ENCODE data around the gene RBPJL. TPM values are rescaled to one million over a fixed set of nuclear protein-coding genes. Genes with fewer than 3 reads are reported as not detected.

Gene RBPJL
- total and polyA plus RNA-seq, 2 of the 13 experiments (the other 11 are each of a cell fraction or from before 2014, with no cell fraction given), result not detected

DNA sequence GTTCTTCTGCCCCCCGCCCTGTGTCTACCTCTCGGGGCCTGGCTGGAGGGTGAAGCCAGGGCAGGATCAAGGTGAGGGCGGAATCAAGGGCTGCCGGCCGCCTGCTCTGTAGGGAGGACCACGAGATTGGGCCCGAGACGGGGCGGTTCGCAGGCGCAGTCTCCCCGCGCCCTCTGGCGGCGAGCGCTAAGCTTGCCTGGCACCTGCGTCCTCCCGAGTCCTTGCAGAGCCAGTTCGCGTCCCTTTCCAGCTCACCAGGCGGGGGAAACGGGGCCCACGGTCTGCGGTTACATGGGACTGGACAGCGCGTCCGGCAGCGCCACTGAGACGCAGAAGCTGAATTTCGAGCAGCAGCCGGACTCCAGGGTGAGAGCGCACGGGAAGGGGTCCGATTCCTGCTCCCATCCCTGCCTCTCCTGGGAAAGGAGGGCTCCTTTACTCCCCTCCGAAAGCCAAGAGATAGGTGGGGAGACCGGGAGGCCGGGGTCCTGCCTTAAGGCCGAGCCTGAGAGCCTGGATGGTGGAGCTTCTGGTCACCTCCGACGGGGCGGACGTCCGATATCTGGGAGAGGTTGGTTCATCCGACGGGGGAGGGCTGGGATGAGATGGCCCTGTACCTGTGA is 5.1 kb downstream of the RBPJL start (continued):
- TF ChIP-seq, protein P1, sequence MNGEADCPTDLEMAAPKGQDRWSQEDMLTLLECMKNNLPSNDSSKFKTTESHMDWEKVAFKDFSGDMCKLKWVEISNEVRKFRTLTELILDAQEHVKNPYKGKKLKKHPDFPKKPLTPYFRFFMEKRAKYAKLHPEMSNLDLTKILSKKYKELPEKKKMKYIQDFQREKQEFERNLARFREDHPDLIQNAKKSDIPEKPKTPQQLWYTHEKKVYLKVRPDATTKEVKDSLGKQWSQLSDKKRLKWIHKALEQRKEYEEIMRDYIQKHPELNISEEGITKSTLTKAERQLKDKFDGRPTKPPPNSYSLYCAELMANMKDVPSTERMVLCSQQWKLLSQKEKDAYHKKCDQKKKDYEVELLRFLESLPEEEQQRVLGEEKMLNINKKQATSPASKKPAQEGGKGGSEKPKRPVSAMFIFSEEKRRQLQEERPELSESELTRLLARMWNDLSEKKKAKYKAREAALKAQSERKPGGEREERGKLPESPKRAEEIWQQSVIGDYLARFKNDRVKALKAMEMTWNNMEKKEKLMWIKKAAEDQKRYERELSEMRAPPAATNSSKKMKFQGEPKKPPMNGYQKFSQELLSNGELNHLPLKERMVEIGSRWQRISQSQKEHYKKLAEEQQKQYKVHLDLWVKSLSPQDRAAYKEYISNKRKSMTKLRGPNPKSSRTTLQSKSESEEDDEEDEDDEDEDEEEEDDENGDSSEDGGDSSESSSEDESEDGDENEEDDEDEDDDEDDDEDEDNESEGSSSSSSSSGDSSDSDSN (CRISPR knock-in tag; IDR thresholded peaks at IDR 0.05), result peak; percentile 32; the same call in 1 of the 2 replicates
- TF ChIP-seq NFKB2 (CRISPR knock-in tag; IDR thresholded peaks at IDR 0.05; ENCODE audit: borderline replicate concordance) (peak; percentile 41; the same call in 1 of the 2 replicates), MYC (CRISPR knock-in tag; IDR thresholded peaks at IDR 0.05; ENCODE audit: borderline replicate concordance) (peak; percentile 25; the same call in 1 of the 2 replicates), ZNF841 (CRISPR knock-in tag; IDR thresholded peaks at IDR 0.05; ENCODE audit: borderline replicate concordance) (no peak), ZNF557 (CRISPR knock-in tag; IDR thresholded peaks at IDR 0.05) (no peak), MAFG (CRISPR knock-in tag; IDR thresholded peaks at IDR 0.05) (no peak), KDM5B (CRISPR knock-in tag; IDR thresholded peaks at IDR 0.05; ENCODE audit: borderline replicate concordance) (peak; percentile 42; the same call in 1 of the 2 replicates), MEIS1 (CRISPR knock-in tag; IDR thresholded peaks at IDR 0.05; ENCODE audit: borderline replicate concordance) (peak; percentile 49; the same call in 1 of the 2 replicates), ZNF782 (CRISPR knock-in tag; IDR thresholded peaks at IDR 0.05; ENCODE audit: borderline replicate concordance) (0 out of 2 replicates have a peak, but pooled peaks have one; percentile 23)
- TF ChIP-seq, protein P2, sequence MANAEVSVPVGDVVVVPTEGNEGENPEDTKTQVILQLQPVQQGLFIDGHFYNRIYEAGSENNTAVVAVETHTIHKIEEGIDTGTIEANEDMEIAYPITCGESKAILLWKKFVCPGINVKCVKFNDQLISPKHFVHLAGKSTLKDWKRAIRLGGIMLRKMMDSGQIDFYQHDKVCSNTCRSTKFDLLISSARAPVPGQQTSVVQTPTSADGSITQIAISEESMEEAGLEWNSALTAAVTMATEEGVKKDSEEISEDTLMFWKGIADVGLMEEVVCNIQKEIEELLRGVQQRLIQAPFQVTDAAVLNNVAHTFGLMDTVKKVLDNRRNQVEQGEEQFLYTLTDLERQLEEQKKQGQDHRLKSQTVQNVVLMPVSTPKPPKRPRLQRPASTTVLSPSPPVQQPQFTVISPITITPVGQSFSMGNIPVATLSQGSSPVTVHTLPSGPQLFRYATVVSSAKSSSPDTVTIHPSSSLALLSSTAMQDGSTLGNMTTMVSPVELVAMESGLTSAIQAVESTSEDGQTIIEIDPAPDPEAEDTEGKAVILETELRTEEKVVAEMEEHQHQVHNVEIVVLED (CRISPR knock-in tag; IDR thresholded peaks at IDR 0.05; ENCODE audit: borderline replicate concordance), result 0 out of 2 replicates have a peak, but pooled peaks have one; percentile 16
- TF ChIP-seq, protein P3, sequence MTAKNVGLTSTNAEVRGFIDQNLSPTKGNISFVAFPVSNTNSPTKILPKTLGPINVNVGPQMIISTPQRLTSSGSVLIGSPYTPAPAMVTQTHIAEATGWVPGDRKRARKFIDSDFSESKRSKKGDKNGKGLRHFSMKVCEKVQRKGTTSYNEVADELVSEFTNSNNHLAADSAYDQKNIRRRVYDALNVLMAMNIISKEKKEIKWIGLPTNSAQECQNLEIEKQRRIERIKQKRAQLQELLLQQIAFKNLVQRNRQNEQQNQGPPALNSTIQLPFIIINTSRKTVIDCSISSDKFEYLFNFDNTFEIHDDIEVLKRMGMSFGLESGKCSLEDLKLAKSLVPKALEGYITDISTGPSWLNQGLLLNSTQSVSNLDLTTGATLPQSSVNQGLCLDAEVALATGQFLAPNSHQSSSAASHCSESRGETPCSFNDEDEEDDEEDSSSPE (CRISPR knock-in tag; IDR thresholded peaks at IDR 0.05), result no peak
- TF ChIP-seq, protein P4, sequence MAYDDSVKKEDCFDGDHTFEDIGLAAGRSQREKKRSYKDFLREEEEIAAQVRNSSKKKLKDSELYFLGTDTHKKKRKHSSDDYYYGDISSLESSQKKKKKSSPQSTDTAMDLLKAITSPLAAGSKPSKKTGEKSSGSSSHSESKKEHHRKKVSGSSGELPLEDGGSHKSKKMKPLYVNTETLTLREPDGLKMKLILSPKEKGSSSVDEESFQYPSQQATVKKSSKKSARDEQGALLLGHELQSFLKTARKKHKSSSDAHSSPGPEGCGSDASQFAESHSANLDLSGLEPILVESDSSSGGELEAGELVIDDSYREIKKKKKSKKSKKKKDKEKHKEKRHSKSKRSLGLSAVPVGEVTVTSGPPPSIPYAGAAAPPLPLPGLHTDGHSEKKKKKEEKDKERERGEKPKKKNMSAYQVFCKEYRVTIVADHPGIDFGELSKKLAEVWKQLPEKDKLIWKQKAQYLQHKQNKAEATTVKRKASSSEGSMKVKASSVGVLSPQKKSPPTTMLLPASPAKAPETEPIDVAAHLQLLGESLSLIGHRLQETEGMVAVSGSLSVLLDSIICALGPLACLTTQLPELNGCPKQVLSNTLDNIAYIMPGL (CRISPR knock-in tag; IDR thresholded peaks at IDR 0.05; ENCODE audit: borderline replicate concordance in 1 of 2, low read depth in 1 of 2), result peak in 1 of 2 experiments; percentile 38; a peak in 2 of 4 replicates
- TF ChIP-seq, protein P5, sequence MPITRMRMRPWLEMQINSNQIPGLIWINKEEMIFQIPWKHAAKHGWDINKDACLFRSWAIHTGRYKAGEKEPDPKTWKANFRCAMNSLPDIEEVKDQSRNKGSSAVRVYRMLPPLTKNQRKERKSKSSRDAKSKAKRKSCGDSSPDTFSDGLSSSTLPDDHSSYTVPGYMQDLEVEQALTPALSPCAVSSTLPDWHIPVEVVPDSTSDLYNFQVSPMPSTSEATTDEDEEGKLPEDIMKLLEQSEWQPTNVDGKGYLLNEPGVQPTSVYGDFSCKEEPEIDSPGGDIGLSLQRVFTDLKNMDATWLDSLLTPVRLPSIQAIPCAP (CRISPR knock-in tag; IDR thresholded peaks at IDR 0.05; ENCODE audit: low read depth), result no peak
- TF ChIP-seq, protein P6, sequence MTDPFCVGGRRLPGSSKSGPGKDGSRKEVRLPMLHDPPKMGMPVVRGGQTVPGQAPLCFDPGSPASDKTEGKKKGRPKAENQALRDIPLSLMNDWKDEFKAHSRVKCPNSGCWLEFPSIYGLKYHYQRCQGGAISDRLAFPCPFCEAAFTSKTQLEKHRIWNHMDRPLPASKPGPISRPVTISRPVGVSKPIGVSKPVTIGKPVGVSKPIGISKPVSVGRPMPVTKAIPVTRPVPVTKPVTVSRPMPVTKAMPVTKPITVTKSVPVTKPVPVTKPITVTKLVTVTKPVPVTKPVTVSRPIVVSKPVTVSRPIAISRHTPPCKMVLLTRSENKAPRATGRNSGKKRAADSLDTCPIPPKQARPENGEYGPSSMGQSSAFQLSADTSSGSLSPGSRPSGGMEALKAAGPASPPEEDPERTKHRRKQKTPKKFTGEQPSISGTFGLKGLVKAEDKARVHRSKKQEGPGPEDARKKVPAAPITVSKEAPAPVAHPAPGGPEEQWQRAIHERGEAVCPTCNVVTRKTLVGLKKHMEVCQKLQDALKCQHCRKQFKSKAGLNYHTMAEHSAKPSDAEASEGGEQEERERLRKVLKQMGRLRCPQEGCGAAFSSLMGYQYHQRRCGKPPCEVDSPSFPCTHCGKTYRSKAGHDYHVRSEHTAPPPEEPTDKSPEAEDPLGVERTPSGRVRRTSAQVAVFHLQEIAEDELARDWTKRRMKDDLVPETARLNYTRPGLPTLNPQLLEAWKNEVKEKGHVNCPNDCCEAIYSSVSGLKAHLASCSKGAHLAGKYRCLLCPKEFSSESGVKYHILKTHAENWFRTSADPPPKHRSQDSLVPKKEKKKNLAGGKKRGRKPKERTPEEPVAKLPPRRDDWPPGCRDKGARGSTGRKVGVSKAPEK (CRISPR knock-in tag; IDR thresholded peaks at IDR 0.05; ENCODE audit: borderline replicate concordance), result 0 out of 2 replicates have a peak, but pooled peaks have one; percentile 49

Measured in HepG2 (cell line).